ENCODE data around the gene PSME2. TPM values are rescaled to one million over a fixed set of nuclear protein-coding genes. Genes with fewer than 3 reads are reported as not detected.

The PSME2 gene, protein sequence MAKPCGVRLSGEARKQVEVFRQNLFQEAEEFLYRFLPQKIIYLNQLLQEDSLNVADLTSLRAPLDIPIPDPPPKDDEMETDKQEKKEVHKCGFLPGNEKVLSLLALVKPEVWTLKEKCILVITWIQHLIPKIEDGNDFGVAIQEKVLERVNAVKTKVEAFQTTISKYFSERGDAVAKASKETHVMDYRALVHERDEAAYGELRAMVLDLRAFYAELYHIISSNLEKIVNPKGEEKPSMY
- 54.0 and 59.9 TPM in 2 replicates for total RNA-seq (2014; rRNA removed; shearing (Covaris generic))
- 246 and 259 TPM in 2 replicates for polyA plus RNA-seq (2016; fragmentation: Nextera tagmentation; extraction: Ambion mirVana)
- long read RNA-seq, transcript PSME2-201 (11 exons, 1,404 nt), result major isoform, 117 of 130 reads
- long read RNA-seq, partial matches to known transcripts, result 4 of 130 reads
- long read RNA-seq, other reads (novel, unspliced or antisense), result 4 of 130 reads

DNA sequence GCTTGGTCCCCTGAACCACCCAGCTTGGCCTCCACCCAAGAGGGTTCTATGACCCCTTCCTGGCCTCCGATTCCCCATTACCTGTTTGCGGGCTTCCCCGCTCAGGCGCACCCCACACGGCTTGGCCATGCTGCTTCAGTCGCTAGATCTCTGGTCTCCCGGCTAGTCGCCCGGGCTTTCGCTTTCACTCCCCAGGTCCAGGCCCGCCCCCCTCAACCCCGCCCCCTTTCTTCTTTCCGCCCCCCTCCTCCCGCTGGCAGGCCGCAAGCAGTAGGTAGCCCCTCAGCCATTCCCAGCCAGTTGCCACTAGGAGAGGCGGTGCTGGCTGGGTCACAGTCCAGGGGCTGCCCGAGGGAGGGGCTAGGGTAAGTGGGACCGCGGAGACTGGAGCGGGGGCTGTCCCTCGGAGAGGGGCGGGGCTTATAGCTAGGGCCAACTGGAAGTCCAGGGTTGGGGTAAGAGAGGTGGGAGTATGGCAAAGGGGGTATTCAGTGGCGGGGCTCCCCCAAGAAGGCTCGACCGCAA lies at the start of gene PSME2:
TSS of gene PSME2 (minus strand) at position 158 of the 525 bp plus-strand sequence. CDS start at position 129, 29 bp downstream.
- Histone ChIP-seq H3K79me2 (replicated peaks; ENCODE audit: insufficient read depth) (peaks cover 38% of the 10 kb centered on the region), H3K9me2 (ENCODE audit: insufficient read depth) (no peaks in the 10 kb centered on the region), H3K4me1 (ENCODE audit: insufficient read depth) (peaks cover 18% of the 10 kb centered on the region), H3F3A (replicated peaks; ENCODE audit: low read depth) (peaks cover 14% of the 10 kb centered on the region), H3K27ac (ENCODE audit: low read depth) (peak within 1 kb of the TSS; percentile 51; the same call in 1 of the 2 replicates), H3K27me3 (ENCODE audit: insufficient read depth) (no peaks in the 10 kb centered on the region), H3K4me3 (peak within 1 kb of the TSS; percentile 70), H3K4me2 (peak within 1 kb of the TSS; percentile 99), H4K20me1 (replicated peaks; ENCODE audit: insufficient read depth) (peaks cover 7% of the 10 kb centered on the region; the same call in 1 of the 2 replicates), H2AFZ (peak within 1 kb of the TSS; percentile 97), H3K36me3 (ENCODE audit: insufficient read depth) (peaks cover 25% of the 10 kb centered on the region)
- no peaks in the 10 kb centered on the region; the same call in 2 of the 3 replicates for H3K9me3 Mint-ChIP-seq
- H3K4me1 Mint-ChIP-seq, result peaks cover 23% of the 10 kb centered on the region
- H3K27ac Mint-ChIP-seq, result peak within 1 kb of the TSS; percentile 97
- H3K36me3 Mint-ChIP-seq (ENCODE audit: low read depth), result peaks cover 59% of the 10 kb centered on the region
- H3K4me3 Mint-ChIP-seq, result peak within 1 kb of the TSS; percentile 99
- ATAC-seq (peak; percentile 80), DNase-seq (ENCODE audit: low spot score) (peak; percentile 99)
- no peak for TF ChIP-seq ZNF114 (CRISPR knock-in tag; IDR thresholded peaks at IDR 0.05)
- no peak for TF ChIP-seq EZH2phosphoT487 (IDR thresholded peaks at IDR 0.05; ENCODE audit: unreplicated experiment)
- TF ChIP-seq REST (IDR thresholded peaks at IDR 0.05; ENCODE audit: unreplicated experiment), result no peak
- TF ChIP-seq ETS1 (IDR thresholded peaks at IDR 0.05), result no peak
- TF ChIP-seq, protein P1, sequence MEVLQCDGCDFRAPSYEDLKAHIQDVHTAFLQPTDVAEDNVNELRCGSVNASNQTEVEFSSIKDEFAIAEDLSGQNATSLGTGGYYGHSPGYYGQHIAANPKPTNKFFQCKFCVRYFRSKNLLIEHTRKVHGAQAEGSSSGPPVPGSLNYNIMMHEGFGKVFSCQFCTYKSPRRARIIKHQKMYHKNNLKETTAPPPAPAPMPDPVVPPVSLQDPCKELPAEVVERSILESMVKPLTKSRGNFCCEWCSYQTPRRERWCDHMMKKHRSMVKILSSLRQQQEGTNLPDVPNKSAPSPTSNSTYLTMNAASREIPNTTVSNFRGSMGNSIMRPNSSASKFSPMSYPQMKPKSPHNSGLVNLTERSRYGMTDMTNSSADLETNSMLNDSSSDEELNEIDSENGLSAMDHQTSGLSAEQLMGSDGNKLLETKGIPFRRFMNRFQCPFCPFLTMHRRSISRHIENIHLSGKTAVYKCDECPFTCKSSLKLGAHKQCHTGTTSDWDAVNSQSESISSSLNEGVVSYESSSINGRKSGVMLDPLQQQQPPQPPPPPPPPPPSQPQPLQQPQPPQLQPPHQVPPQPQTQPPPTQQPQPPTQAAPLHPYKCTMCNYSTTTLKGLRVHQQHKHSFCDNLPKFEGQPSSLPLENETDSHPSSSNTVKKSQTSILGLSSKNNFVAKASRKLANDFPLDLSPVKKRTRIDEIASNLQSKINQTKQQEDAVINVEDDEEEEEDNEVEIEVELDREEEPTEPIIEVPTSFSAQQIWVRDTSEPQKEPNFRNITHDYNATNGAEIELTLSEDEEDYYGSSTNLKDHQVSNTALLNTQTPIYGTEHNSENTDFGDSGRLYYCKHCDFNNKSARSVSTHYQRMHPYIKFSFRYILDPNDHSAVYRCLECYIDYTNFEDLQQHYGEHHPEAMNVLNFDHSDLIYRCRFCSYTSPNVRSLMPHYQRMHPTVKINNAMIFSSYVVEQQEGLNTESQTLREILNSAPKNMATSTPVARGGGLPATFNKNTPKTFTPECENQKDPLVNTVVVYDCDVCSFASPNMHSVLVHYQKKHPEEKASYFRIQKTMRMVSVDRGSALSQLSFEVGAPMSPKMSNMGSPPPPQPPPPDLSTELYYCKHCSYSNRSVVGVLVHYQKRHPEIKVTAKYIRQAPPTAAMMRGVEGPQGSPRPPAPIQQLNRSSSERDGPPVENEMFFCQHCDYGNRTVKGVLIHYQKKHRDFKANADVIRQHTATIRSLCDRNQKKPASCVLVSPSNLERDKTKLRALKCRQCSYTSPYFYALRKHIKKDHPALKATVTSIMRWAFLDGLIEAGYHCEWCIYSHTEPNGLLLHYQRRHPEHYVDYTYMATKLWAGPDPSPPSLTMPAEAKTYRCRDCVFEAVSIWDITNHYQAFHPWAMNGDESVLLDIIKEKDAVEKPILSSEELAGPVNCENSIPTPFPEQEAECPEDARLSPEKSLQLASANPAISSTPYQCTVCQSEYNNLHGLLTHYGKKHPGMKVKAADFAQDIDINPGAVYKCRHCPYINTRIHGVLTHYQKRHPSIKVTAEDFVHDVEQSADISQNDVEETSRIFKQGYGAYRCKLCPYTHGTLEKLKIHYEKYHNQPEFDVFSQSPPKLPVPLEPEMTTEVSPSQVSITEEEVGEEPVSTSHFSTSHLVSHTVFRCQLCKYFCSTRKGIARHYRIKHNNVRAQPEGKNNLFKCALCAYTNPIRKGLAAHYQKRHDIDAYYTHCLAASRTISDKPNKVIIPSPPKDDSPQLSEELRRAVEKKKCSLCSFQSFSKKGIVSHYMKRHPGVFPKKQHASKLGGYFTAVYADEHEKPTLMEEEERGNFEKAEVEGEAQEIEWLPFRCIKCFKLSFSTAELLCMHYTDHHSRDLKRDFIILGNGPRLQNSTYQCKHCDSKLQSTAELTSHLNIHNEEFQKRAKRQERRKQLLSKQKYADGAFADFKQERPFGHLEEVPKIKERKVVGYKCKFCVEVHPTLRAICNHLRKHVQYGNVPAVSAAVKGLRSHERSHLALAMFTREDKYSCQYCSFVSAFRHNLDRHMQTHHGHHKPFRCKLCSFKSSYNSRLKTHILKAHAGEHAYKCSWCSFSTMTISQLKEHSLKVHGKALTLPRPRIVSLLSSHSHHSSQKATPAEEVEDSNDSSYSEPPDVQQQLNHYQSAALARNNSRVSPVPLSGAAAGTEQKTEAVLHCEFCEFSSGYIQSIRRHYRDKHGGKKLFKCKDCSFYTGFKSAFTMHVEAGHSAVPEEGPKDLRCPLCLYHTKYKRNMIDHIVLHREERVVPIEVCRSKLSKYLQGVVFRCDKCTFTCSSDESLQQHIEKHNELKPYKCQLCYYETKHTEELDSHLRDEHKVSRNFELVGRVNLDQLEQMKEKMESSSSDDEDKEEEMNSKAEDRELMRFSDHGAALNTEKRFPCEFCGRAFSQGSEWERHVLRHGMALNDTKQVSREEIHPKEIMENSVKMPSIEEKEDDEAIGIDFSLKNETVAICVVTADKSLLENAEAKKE (CRISPR knock-in tag; IDR thresholded peaks at IDR 0.05), result no peak
- peak; percentile 50; the same call in 1 of the 2 replicates for TF ChIP-seq POLR2AphosphoS5 (IDR thresholded peaks at IDR 0.05; ENCODE audit: low read depth)
- TF ChIP-seq NANOG (IDR thresholded peaks at IDR 0.05; ENCODE audit: borderline replicate concordance), result no peak
- peaks cover 12% of the 10 kb centered on the region for H3K27me3 Mint-ChIP-seq (ENCODE audit: insufficient read depth, low read depth, poor library complexity)
